Astrocyte (in vitro differentiated cells and primary cell): ENCODE data around the gene PHKG2. TPM values are rescaled to one million over a fixed set of nuclear protein-coding genes. Genes with fewer than 3 reads are reported as not detected.

Source experiments
- DNase-seq: peaks from one replicate; pipeline ENCODE4 v3.0.0-alpha.2; 2010; ENCODE audit warnings: low read depth
- FAIRE-seq: peaks from 2 replicates; lab custom pipeline; 2011; peaks lifted over from hg19 to GRCh38; lab: Jason Lieb, UNC
- H2AFZ ChIP-seq: 2 replicates; pipeline ENCODE4 v1.6.0; 2012; ENCODE audit warnings: low read depth, low read length, inconsistent platforms
- H3K27ac ChIP-seq: 2 replicates; pipeline ENCODE4 v1.5.1; 2011; ENCODE audit warnings: low read depth, low read length, inconsistent platforms
- H3K27me3 ChIP-seq: 2 replicates; pipeline ENCODE4 v1.6.0; 2011; ENCODE audit warnings: low read length, inconsistent platforms; ENCODE audit not compliant: insufficient read depth
- H3K36me3 ChIP-seq: 2 replicates; pipeline ENCODE4 v1.5.1; 2011; ENCODE audit warnings: low read length, inconsistent platforms; ENCODE audit not compliant: insufficient read depth
- H3K4me1 ChIP-seq: 2 replicates; pipeline ENCODE4 v1.5.1; 2011; ENCODE audit warnings: low read length, inconsistent platforms; ENCODE audit not compliant: insufficient read depth
- H3K4me2 ChIP-seq: 2 replicates; pipeline ENCODE4 v1.6.0; 2012; ENCODE audit warnings: low read length, inconsistent platforms
- H3K4me3 ChIP-seq: 2 replicates; pipeline ENCODE4 v1.5.1; 2011; ENCODE audit warnings: low read depth, mild to moderate bottlenecking, low read length, inconsistent platforms; ENCODE audit not compliant: insufficient read depth
- H3K79me2 ChIP-seq: 2 replicates; pipeline ENCODE4 v1.6.0; 2012; ENCODE audit warnings: mild to moderate bottlenecking, low read length, inconsistent platforms; ENCODE audit not compliant: insufficient read depth
- H3K9ac ChIP-seq: 2 replicates; pipeline ENCODE4 v1.6.0; 2012; ENCODE audit warnings: mild to moderate bottlenecking, low read length, inconsistent platforms
- H3K9me3 ChIP-seq: 2 replicates; pipeline ENCODE4 v1.5.1; 2012; ENCODE audit warnings: low read depth, mild to moderate bottlenecking, low read length, inconsistent platforms; ENCODE audit not compliant: insufficient read depth
- H4K20me1 ChIP-seq: 2 replicates; pipeline ENCODE4 v1.6.0; 2012; ENCODE audit warnings: low read length, inconsistent platforms; ENCODE audit not compliant: insufficient read depth
- H3K27ac Mint-ChIP-seq: one replicate; pipeline ENCODE4 v1.8.0; 2021; ENCODE audit warnings: mild to moderate bottlenecking, mixed read lengths; ENCODE audit not compliant: unreplicated experiment
- H3K27me3 Mint-ChIP-seq: one replicate; pipeline ENCODE4 v1.8.0; 2021; ENCODE audit warnings: low read depth, mixed read lengths; ENCODE audit not compliant: unreplicated experiment
- H3K36me3 Mint-ChIP-seq: one replicate; pipeline ENCODE4 v1.8.0; 2021; ENCODE audit warnings: low read depth, mixed read lengths; ENCODE audit not compliant: unreplicated experiment
- H3K4me1 Mint-ChIP-seq: one replicate; pipeline ENCODE4 v1.8.0; 2021; ENCODE audit warnings: low read depth, mixed read lengths; ENCODE audit not compliant: unreplicated experiment
- H3K4me3 Mint-ChIP-seq: one replicate; pipeline ENCODE4 v1.8.0; 2021; ENCODE audit warnings: mild to moderate bottlenecking, moderate library complexity, mixed read lengths; ENCODE audit not compliant: unreplicated experiment
- H3K9me3 Mint-ChIP-seq: one replicate; pipeline ENCODE4 v1.8.0; 2021; ENCODE audit warnings: mild to moderate bottlenecking, mixed read lengths; ENCODE audit not compliant: unreplicated experiment
- CTCF ChIP-seq: IDR thresholded peaks from 2 replicates; pipeline ENCODE4 v1.5.1; 2011; ENCODE audit warnings: low read depth, mild to moderate bottlenecking, inconsistent platforms, low read length, moderate library complexity; ENCODE audit not compliant: insufficient read depth
- EZH2 ChIP-seq: IDR thresholded peaks from 2 replicates; pipeline ENCODE4 v1.6.1; 2012; ENCODE audit warnings: mild to moderate bottlenecking, low read length, inconsistent platforms; ENCODE audit not compliant: insufficient read depth
- total RNA-seq: library from RNA; stranded (reverse); gene quantifications from 2 replicates; pipeline ENCODE4 v1.2.1, GENCODE V29; 2021

PHKG2 gene
- total RNA-seq, 1 donor from 2014 or later = 34.2 TPM

GRCh38 chr16:30793508-30794069 lies 45.4 kb downstream of the PHKG2 start:
- FAIRE-seq = no peak

GRCh38 chr16:30794634-30795033 lies 46.4 kb downstream of the PHKG2 start:
- peak overlapping the region; percentile 41 for H3K27ac Mint-ChIP-seq
- no peaks in the 10 kb centered on the region for H3K36me3 ChIP-seq
- no peak overlapping the region for H3K9ac ChIP-seq
- no peaks in the 10 kb centered on the region for H3K36me3 Mint-ChIP-seq
- H4K20me1 ChIP-seq = no peaks in the 10 kb centered on the region
- H3K27me3 ChIP-seq = no peaks in the 10 kb centered on the region
- TF ChIP-seq CTCF (no peak), EZH2 (no peak)
- H3K9me3 Mint-ChIP-seq = no peaks in the 10 kb centered on the region
- H3K27me3 Mint-ChIP-seq = peaks cover 21% of the 10 kb centered on the region
- H3K9me3 ChIP-seq = no peaks in the 10 kb centered on the region
- no peak overlapping the region for H3K4me3 Mint-ChIP-seq
- H3K4me1 ChIP-seq = no peaks in the 10 kb centered on the region
- no peak for DNase-seq
- no peak overlapping the region for H2AFZ ChIP-seq
- no peak overlapping the region for H3K4me3 ChIP-seq
- H3K27ac ChIP-seq = no peak overlapping the region
- H3K79me2 ChIP-seq = no peaks in the 10 kb centered on the region
- H3K4me2 ChIP-seq = no peak overlapping the region
- no peaks in the 10 kb centered on the region for H3K4me1 Mint-ChIP-seq
- no peak for FAIRE-seq

More at GRCh38 chr16:30793508-30794069, 45.4 kb downstream of the PHKG2 start:
- no peak overlapping the region for H3K4me2 ChIP-seq
- H2AFZ ChIP-seq = no peak overlapping the region
- H3K36me3 Mint-ChIP-seq = no peaks in the 10 kb centered on the region
- no peaks in the 10 kb centered on the region for H3K9me3 Mint-ChIP-seq
- H3K27me3 Mint-ChIP-seq = peaks cover 21% of the 10 kb centered on the region
- H3K27me3 ChIP-seq = no peaks in the 10 kb centered on the region
- no peak for DNase-seq
- no peak overlapping the region for H3K4me3 Mint-ChIP-seq
- no peaks in the 10 kb centered on the region for H3K36me3 ChIP-seq
- no peaks in the 10 kb centered on the region for H3K79me2 ChIP-seq
- no peak overlapping the region for H3K27ac Mint-ChIP-seq
- no peaks in the 10 kb centered on the region for H3K4me1 Mint-ChIP-seq
- TF ChIP-seq EZH2 (no peak), CTCF (no peak)
- no peak overlapping the region for H3K27ac ChIP-seq
- no peaks in the 10 kb centered on the region for H4K20me1 ChIP-seq
- no peak overlapping the region for H3K9ac ChIP-seq
- no peaks in the 10 kb centered on the region for H3K9me3 ChIP-seq
- H3K4me1 ChIP-seq = no peaks in the 10 kb centered on the region
- no peak overlapping the region for H3K4me3 ChIP-seq

GRCh38 chr16:30797670-30798309 lies 49.6 kb downstream of the PHKG2 start:
- H3K27ac Mint-ChIP-seq = no peak overlapping the region
- H3K9me3 Mint-ChIP-seq = no peaks in the 10 kb centered on the region
- H3K4me1 Mint-ChIP-seq = no peaks in the 10 kb centered on the region
- FAIRE-seq = no peak
- Histone ChIP-seq H4K20me1 (no peaks in the 10 kb centered on the region), H2AFZ (no peak overlapping the region), H3K9me3 (no peaks in the 10 kb centered on the region), H3K4me3 (no peak overlapping the region), H3K4me2 (no peak overlapping the region), H3K27ac (no peak overlapping the region), H3K4me1 (no peaks in the 10 kb centered on the region), H3K36me3 (no peaks in the 10 kb centered on the region), H3K27me3 (no peaks in the 10 kb centered on the region), H3K79me2 (no peaks in the 10 kb centered on the region), H3K9ac (no peak overlapping the region)
- peaks cover 19% of the 10 kb centered on the region for H3K27me3 Mint-ChIP-seq
- TF ChIP-seq EZH2 (no peak), CTCF (no peak)
- no peak overlapping the region for H3K4me3 Mint-ChIP-seq
- DNase-seq = no peak
- H3K36me3 Mint-ChIP-seq = no peaks in the 10 kb centered on the region
